WI38 (cell line): ENCODE measurements around the gene XAB2.
"Not testable (repeated sequence)": the region's sequence is repeated elsewhere in the genome, so short reads cannot be mapped to it uniquely, and the experiment has no call there.

Source experiments
- H3K4me3 ChIP-seq: 2 replicates; pipeline ENCODE4 v1.5.1; 2011; ENCODE audit warnings: low read depth, mild to moderate bottlenecking, control low read depth, low read length
- TF ChIP-seq, protein P1 (sequence below): IDR thresholded peaks from 2 replicates; pipeline ENCODE4 v1.5.1; 2012; ENCODE audit warnings: low read depth, mild to moderate bottlenecking, control low read depth, low read length

Gene XAB2

DNA sequence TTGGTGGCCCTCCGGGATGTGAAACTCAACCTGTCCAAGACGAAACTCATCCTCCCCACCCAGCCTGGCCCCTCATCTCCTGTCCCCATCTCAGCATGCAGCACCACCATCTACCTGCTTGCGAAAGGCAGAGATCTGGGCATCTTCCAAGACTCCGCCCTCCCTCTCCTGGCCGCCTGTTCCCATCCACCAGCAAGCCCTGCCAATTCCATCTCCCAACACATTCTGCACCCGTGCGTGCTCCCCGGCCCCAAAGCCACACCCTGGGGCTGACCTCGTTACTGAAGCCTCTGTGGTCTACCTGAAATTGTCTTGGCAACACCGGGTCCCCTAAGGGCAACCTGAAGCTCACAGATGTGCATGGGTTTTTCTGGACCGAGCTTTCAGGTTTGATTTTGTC lies 46.9 kb downstream of the XAB2 start:
- TF ChIP-seq, protein P1, sequence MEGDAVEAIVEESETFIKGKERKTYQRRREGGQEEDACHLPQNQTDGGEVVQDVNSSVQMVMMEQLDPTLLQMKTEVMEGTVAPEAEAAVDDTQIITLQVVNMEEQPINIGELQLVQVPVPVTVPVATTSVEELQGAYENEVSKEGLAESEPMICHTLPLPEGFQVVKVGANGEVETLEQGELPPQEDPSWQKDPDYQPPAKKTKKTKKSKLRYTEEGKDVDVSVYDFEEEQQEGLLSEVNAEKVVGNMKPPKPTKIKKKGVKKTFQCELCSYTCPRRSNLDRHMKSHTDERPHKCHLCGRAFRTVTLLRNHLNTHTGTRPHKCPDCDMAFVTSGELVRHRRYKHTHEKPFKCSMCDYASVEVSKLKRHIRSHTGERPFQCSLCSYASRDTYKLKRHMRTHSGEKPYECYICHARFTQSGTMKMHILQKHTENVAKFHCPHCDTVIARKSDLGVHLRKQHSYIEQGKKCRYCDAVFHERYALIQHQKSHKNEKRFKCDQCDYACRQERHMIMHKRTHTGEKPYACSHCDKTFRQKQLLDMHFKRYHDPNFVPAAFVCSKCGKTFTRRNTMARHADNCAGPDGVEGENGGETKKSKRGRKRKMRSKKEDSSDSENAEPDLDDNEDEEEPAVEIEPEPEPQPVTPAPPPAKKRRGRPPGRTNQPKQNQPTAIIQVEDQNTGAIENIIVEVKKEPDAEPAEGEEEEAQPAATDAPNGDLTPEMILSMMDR: no peak

DNA sequence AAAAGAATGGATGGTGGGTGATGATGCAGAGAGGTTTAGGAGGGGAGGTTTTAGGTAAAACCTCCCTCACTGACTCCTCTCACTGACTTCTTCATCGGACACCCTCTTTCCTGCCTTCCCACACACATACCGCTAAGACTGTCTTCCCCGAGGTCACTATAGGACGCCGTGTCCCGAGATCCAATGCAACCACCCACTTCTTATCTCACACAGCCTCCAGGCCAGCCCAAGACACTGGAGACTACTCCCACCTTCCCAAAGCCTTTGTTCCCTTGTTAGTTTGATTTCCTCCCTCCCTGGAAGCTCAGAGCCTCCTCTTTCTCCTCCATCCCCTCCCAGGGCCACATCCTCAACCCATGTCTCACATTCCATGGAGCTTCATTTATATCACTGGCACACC lies 50.2 kb downstream of the XAB2 start:
- TF ChIP-seq, protein P1: no peak
- no peak overlapping the region for H3K4me3 ChIP-seq

More for the DNA sequence above, 46.9 kb downstream of the XAB2 start:
- H3K4me3 ChIP-seq: no peak overlapping the region

- TF ChIP-seq, protein P1: no peak
- H3K4me3 ChIP-seq: no peak overlapping the region
Observed at GRCh38 chr19:7578127-7578526, 51.2 kb downstream of the XAB2 start.

- not testable (repeated sequence) for H3K4me3 ChIP-seq
Observed at GRCh38 chr19:7577422-7577821, 51.9 kb downstream of the XAB2 start.

DNA sequence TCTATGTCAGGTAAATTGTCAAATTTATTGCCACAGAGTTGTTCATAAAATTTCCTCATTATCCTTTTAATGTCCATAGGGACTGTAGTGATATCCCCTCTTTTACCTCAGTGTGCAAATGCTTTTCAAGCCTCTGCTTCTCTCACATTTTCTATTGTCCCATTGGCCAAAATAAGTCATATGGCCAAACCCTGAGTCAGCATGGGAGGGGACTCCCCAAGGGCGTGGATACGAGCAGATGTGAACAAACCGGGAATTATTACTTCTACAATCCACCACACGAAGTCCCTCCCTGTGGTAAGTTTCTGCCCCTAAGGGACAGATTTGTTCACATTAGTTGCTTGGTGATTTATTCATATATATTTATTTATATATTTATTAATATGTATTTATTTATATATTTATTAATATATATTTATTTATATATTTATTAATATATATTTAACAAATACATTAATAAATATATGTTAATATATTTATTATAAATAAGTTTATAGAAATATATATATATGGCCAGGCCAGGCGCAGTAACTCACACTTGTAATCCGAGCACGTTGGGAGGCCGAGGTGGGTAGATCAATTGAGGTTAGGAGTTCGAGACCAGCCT lies 53.8 kb downstream of the XAB2 start:
- TF ChIP-seq, protein P1: no peak
- no peak overlapping the region for H3K4me3 ChIP-seq

DNA sequence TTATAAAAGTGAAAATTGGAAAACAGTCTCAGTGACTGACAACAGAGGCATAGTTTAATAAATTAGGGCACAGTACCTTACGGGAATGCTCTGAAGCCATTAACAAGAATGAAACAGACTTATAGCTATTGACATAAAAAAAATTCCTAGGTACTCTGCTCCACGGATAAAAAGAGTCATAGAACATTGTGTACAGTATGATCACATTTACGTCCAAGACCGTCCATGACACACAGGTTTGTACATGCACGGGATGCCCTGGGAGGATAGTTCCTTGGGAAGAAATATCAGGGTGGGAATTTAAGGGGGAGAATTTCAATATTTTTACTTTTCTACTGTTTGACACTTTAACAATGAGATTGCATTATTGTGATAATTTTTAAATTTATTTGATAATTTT lies 58.6 kb downstream of the XAB2 start:
- TF ChIP-seq, protein P1: no peak
- H3K4me3 ChIP-seq: no peak overlapping the region
